IPS DF 6.9 (cell line): Measurements from ENCODE around the gene VPS39.

Source experiments
- DNase-seq: peaks from one replicate; pipeline ENCODE4 v3.0.0-alpha.2; 2013; ENCODE audit warnings: low read depth, low spot score
- H3K27ac ChIP-seq: one replicate; pipeline ENCODE4 v1.5.1; 2013; ENCODE audit warnings: low read length, control low read depth
- H3K27me3 ChIP-seq: 2 replicates; pipeline ENCODE4 v1.6.1; 2013; ENCODE audit warnings: mild to moderate bottlenecking, low read length; ENCODE audit not compliant: control insufficient read depth, insufficient read depth
- H3K36me3 ChIP-seq: 2 replicates; pipeline ENCODE4 v1.6.1; 2013; ENCODE audit warnings: low read length; ENCODE audit not compliant: control insufficient read depth, insufficient read depth
- H3K4me1 ChIP-seq: 2 replicates; pipeline ENCODE4 v1.6.1; 2013; ENCODE audit warnings: low read length; ENCODE audit not compliant: control insufficient read depth, insufficient read depth
- H3K4me3 ChIP-seq: 2 replicates; pipeline ENCODE4 v1.5.1; 2013; ENCODE audit warnings: mild to moderate bottlenecking, low read length
- H3K9me3 ChIP-seq: 2 replicates; pipeline ENCODE4 v1.6.1; 2013; ENCODE audit warnings: low read length, inconsistent platforms; ENCODE audit not compliant: control insufficient read depth, insufficient read depth
- WGBS: extraction: QIAGEN DNeasy Blood & Tissue Kit; methylation state at CpG from one replicate; pipeline ENCODE4 v1.1.7; 2013; ENCODE audit warnings: mixed read lengths, missing lambda C conversion rate; ENCODE audit not compliant: insufficient read length, insufficient coverage; 5-methylcytosine and 5-hydroxymethylcytosine counted together

The VPS39 gene

GRCh38 chr15:42220216-42220615 is 12.1 kb upstream of the VPS39 start:
- Histone ChIP-seq H3K27me3 (no peaks in the 10 kb centered on the region), H3K9me3 (no peaks in the 10 kb centered on the region), H3K4me1 (no peaks in the 10 kb centered on the region), H3K27ac (no peak overlapping the region), H3K4me3 (no peak overlapping the region), H3K36me3 (no peaks in the 10 kb centered on the region; the same call in 1 of the 2 replicates)
- no CpG with 5 or more reads among the region's 2 CpGs for WGBS
- DNase-seq = no peak

- H3K27ac ChIP-seq = no peak overlapping the region
- no peaks in the 10 kb centered on the region for H3K9me3 ChIP-seq
- DNase-seq = no peak
- no peak overlapping the region for H3K4me3 ChIP-seq
- WGBS = no CpG with 5 or more reads among the region's 2 CpGs
- no peaks in the 10 kb centered on the region for H3K27me3 ChIP-seq
- no peaks in the 10 kb centered on the region; the same call in 1 of the 2 replicates for H3K36me3 ChIP-seq
- H3K4me1 ChIP-seq = no peaks in the 10 kb centered on the region
Measured at GRCh38 chr15:42218953-42219592, 11.0 kb upstream of the VPS39 start.

- no peaks in the 10 kb centered on the region for H3K27me3 ChIP-seq
- no peaks in the 10 kb centered on the region for H3K4me1 ChIP-seq
- WGBS = no CpG with 5 or more reads among the region's 2 CpGs
- no peaks in the 10 kb centered on the region; the same call in 1 of the 2 replicates for H3K36me3 ChIP-seq
- no peak for DNase-seq
- no peak overlapping the region for H3K4me3 ChIP-seq
- no peak overlapping the region for H3K27ac ChIP-seq
- H3K9me3 ChIP-seq = no peaks in the 10 kb centered on the region
Measured at GRCh38 chr15:42217568-42217967, 9.5 kb upstream of the VPS39 start.

- WGBS = no CpG with 5 or more reads among the region's 4 CpGs
- H3K36me3 ChIP-seq = no peaks in the 10 kb centered on the region; the same call in 1 of the 2 replicates
- no peaks in the 10 kb centered on the region for H3K4me1 ChIP-seq
- H3K4me3 ChIP-seq = no peak overlapping the region
- no peak overlapping the region for H3K27ac ChIP-seq
- H3K27me3 ChIP-seq = no peaks in the 10 kb centered on the region
- no peaks in the 10 kb centered on the region for H3K9me3 ChIP-seq
- DNase-seq = no peak
Measured at GRCh38 chr15:42215913-42216829, 8.1 kb upstream of the VPS39 start.

GRCh38 chr15:42214600-42214999 is 6.5 kb upstream of the VPS39 start:
- no CpG with 5 or more reads among the region's 1 CpG for WGBS
- no peak for DNase-seq
- no peak overlapping the region for H3K4me3 ChIP-seq
- H3K9me3 ChIP-seq = no peaks in the 10 kb centered on the region
- no peaks in the 10 kb centered on the region; the same call in 1 of the 2 replicates for H3K36me3 ChIP-seq
- no peaks in the 10 kb centered on the region for H3K27me3 ChIP-seq
- no peak overlapping the region for H3K27ac ChIP-seq
- H3K4me1 ChIP-seq = no peaks in the 10 kb centered on the region

GRCh38 chr15:42213511-42213910 is 5.4 kb upstream of the VPS39 start:
- DNase-seq = no peak

GRCh38 chr15:42210696-42211095 is 2.6 kb upstream of the VPS39 start:
- no peaks in the 10 kb centered on the region for H3K4me1 ChIP-seq
- no peak overlapping the region for H3K4me3 ChIP-seq
- H3K9me3 ChIP-seq = no peaks in the 10 kb centered on the region
- no peaks in the 10 kb centered on the region for H3K27me3 ChIP-seq
- no peaks in the 10 kb centered on the region; the same call in 1 of the 2 replicates for H3K36me3 ChIP-seq
- DNase-seq = no peak
- WGBS = no CpG with 5 or more reads among the region's 4 CpGs
- H3K27ac ChIP-seq = no peak overlapping the region

More at GRCh38 chr15:42213511-42213910, 5.4 kb upstream of the VPS39 start:
- H3K4me3 ChIP-seq = no peak overlapping the region
- H3K27me3 ChIP-seq = no peaks in the 10 kb centered on the region
- H3K36me3 ChIP-seq = no peaks in the 10 kb centered on the region; the same call in 1 of the 2 replicates
- H3K27ac ChIP-seq = no peak overlapping the region
- H3K4me1 ChIP-seq = no peaks in the 10 kb centered on the region
- no peaks in the 10 kb centered on the region for H3K9me3 ChIP-seq

GRCh38 chr15:42206406-42206805 is 1.7 kb downstream of the VPS39 start:
- H3K27ac ChIP-seq = no peak overlapping the region
- DNase-seq = no peak
- H3K27me3 ChIP-seq = no peaks in the 10 kb centered on the region
- no CpG with 5 or more reads among the region's 4 CpGs for WGBS
- no peaks in the 10 kb centered on the region for H3K9me3 ChIP-seq
- H3K4me1 ChIP-seq = no peaks in the 10 kb centered on the region
- H3K36me3 ChIP-seq = no peaks in the 10 kb centered on the region; the same call in 1 of the 2 replicates
- no peak overlapping the region for H3K4me3 ChIP-seq

- H3K4me3 ChIP-seq = no peak overlapping the region
- H3K4me1 ChIP-seq = no peaks in the 10 kb centered on the region
- H3K27ac ChIP-seq = no peak overlapping the region
- H3K9me3 ChIP-seq = no peaks in the 10 kb centered on the region
- no peak for DNase-seq
- H3K36me3 ChIP-seq = no peaks in the 10 kb centered on the region
- H3K27me3 ChIP-seq = no peaks in the 10 kb centered on the region
- WGBS = no CpG with 5 or more reads among the region's 3 CpGs
Measured at GRCh38 chr15:42203891-42204290, 4.2 kb downstream of the VPS39 start.

GRCh38 chr15:42202653-42203052 is 5.5 kb downstream of the VPS39 start:
- WGBS = no CpG with 5 or more reads among the region's 2 CpGs
- H3K9me3 ChIP-seq = no peaks in the 10 kb centered on the region
- H3K4me1 ChIP-seq = no peaks in the 10 kb centered on the region
- DNase-seq = no peak
- no peak overlapping the region for H3K27ac ChIP-seq
- H3K4me3 ChIP-seq = no peak overlapping the region
- no peaks in the 10 kb centered on the region for H3K27me3 ChIP-seq
- 0 out of 2 replicates have a peak, but pooled peaks cover 2% of the 10 kb centered on the region for H3K36me3 ChIP-seq
